HCEC 1CT (cell line): ENCODE results near the gene NUAK1.

ENCODE experiments used
- DNase-seq: peaks from one replicate; pipeline ENCODE4 v3.0.0-alpha.2; 2017

NUAK1 gene

DNA sequence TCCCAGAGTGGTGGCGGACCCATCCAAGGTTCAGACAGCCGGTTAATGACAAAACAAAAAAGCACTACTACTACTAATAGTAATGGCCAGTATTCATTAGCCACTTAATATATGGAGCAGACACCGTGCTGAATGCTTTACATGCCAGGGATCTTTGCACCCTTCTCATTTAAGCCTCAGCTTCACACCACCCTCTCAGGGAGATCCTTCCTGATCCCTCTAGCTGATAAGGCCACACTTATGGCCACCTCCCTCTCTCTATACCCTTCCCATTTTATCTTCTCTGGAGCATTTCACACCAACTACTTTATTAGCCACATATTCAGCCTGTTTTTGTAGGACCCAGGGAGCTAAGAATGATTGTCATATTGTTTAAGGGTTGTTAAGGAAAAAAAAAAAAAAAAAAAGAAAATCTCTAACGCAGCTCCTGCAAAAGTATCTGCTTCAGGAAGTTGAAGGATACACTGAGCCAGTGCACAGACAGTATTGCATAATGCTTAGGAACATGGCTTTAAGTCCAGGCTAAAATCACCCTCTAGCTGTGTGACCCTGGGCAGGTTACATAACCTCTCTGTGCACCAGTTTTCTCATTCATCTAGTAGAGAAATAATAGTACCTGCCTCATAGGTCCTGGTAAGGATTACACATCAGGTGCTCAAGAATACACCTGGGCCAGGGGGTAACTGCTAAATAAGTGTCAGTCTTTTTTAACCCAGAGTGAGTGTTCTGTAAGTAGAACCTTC lies 29.4 kb downstream of the NUAK1 start:
- DNase-seq: peak; percentile 13

DNA sequence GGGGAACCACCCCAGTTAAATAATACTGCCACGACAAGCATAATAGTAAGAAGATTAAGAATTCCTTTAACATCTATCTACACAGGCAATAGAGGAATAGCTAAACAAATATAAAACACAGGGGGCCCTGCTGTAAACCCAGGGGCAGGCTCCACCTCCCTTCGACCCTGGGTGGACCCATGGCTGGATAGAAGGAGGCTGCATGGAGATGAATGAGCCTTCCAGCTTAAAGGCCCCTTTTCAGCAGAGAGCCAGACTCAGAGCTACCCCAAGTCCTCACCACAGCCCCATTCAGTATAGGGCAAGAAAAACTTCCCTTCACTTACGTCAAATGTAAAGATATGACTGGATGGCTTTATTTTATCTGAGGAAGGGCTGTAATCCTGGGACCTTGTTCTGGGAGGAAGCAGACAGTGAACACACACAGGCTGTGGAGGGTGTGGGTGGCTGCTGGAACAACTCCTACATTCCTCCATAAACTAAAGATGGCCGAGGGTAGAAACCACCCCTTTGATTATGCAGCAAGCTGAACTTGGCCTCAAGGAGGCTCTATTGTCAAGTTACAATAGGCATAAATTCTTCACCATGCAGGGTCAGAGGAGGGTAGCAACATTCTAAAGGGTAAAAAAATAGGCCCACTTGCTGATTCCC lies 30.4 kb downstream of the NUAK1 start:
- DNase-seq: peak; percentile 7

DNA sequence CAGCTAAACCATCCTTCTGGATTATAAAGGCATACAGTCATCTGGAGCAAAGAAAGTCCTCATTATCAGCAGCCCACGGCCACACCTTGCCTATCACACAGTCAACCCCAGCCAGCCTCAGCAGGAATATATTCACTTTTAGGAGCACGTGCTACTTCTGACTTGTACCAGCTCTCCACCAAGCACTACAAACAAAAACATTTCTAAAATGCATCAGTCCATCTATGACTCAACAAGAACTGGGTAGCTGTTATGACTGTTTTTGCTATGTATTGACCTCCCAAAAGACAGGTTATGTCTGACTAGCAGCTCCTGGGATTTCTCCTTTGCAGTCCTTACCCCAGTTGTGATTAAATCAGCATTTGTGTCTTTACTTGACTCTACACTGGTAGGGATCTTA lies 31.2 kb downstream of the NUAK1 start:
- DNase-seq: peak; percentile 42

DNA sequence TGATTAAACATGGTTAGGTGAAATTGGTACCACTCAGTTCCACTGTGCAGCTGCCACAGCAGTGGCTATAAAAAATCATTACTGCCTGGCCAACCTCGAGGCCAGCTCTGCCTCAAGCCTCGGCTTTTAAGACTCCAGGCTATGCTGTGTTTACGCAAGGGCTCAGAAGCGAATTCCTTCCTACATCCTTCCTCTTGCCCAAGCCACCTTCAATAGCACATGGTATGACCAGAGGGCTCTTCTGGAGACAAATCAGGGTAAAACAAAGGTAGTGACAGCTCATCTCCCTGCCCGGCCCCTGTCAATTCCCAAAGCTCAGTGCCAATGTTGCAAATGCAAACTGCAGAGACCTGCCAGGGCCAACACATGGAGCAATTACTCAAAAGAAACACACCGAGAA lies 31.9 kb downstream of the NUAK1 start:
- peak; percentile 34 for DNase-seq

DNA sequence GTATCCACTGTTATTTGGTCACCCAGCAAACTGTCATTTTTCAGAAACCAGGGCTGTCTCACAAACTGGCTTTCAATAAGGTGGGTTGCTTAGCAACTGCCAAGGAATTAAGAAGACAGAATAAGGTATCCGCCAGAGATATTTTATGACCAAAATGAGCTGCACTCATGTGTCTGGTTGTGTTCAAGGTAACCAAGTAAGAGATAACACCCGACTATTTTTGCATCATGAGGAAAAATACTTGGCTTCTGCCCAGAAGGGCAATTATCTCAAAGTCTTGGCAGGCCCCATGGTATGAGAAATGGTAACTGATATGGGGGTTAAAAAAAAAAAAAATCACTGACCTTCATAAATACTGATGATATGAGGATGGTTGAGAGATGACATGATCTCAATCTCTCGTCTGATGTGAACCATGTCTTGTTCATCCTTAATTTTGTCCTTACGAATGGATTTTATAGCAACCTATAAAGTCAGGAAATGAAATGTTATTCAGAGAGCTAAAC lies 32.6 kb downstream of the NUAK1 start:
- DNase-seq: no peak

DNA sequence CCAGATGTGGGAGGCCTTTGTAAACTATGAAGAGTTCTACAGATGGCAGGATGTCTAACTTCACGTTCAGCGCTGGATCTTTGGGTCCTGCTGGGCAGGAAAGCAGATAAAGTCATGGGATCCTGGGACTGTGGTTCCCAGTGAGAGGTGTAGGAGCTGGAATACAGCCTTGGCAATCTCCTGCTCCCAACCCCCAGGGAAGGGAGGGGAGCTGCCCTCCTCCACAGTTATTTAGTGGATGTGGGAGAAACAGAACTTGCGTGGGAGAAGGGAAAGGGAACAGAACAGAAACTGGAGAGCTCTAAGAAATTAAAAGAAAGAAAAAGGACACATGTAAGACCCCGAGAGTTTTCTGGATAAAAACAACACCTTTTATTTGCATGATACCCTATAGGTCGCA lies 37.0 kb downstream of the NUAK1 start:
- DNase-seq: no peak

DNA sequence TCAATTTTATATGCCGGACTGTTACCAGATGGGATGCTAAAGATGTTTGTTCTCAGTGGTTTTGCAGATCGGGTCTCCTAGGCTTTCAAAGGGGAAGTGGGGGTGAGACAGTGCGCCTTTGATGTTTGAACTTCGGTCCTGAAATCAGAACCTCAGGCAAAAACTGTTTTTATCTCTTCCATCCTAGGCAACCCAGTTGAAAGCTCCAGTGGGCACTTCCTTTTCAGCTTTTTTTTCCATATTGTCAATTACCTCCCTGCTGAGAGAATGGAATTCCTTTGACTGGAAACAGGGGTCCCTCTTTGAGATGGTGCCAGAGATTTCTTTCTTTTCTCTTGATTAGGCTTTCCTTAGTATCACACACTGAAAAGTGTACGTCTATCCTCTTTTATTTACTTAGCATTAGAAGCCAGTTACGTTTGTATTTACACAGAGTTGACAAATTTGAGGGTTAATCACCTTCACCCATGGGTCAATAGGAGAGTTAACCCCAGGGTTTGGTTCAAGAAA lies 40.0 kb downstream of the NUAK1 start:
- no peak for DNase-seq

DNA sequence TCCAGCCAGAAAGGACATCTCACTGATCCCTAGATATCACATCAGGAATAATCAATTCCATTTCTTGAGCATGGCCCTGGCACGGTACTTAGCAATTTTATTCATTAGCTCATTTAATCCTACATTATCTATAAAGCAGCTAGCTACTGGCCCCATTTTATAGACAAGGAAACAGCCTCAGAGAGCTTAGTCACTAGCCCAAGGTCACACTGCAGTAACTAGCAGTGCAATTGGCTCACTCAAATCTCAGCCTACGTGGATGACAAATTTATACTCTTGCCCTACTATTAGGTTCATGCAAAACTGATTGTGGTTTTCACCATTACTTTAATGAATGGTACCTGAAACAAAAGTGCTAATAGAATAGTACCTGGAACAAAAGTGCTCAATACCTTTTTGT lies 41.7 kb downstream of the NUAK1 start:
- no peak for DNase-seq

DNA sequence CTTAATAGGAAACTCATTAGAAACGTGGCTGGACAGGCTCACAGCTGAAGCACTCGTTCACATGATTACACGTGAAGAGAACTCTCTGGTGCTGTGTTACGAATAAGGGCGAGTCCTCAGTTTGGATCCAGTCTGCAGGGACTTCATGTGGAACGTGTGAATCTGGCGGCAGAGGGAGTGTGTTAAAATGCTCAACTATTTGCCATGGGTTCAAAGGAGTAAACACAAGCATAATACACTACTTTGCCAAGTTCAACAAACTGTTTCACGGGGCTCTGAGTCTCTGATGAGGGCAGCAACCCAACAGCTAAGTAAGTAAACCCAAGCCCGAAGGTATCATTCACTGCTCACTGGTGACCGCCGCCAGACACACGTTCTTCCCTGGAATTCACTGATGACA lies 42.4 kb downstream of the NUAK1 start:
- DNase-seq: no peak

DNA sequence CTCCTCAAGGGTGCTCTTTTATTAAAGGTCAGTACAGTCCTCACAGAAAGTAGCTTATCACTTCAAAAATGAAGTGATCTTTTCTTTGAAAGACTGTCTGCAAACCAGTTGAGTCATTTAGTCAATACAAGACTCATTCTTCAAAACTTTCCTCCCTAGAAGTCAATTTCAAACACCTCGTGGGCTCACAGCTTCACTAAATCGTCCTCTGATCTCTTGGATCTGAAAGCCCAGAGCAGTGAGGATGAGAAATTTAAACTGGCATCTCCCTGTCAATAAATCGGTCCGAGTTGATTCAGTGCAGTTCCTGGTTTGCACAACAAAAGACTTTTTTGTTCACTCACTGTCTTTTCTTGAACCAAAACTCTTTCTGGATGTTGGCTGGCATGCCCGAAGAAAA lies 44.5 kb downstream of the NUAK1 start:
- DNase-seq: no peak

DNA sequence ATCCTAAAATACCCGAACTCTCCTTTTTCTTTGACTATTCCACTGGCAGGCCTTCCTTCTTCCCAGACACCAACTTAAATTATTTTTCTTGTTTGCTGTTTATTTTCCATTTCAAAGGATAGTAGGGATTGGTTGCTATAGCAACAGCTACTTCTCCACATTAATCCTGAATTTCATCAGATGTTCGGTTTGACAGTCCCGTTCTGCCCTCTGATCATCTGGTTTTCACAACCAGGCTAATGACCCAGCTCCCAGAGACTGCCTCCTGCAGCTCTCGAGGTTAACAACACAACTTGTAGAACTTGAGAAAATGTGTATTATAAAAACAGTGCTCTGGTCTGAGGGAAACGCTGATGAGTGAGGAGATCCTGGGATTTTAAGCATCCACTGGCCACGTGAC lies 45.5 kb downstream of the NUAK1 start:
- no peak for DNase-seq

DNA sequence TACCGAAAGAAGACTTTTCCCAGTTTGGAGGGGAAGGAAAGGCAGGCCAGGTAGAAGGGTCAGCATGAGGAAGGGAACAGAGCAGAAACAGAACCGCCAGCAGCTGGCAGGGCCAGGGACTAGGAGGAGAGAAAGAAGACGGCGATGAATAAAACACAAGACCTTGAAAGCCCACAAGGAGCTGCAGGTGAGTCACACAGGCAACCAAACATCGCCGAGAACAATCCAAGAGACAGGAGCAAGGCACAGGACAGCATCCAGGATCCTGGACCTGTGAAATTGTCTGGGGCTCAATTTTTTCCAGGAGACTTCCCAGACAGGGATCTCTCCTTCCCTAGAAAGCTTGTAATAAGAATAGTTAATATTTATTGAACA lies 47.3 kb downstream of the NUAK1 start:
- no peak for DNase-seq

DNA sequence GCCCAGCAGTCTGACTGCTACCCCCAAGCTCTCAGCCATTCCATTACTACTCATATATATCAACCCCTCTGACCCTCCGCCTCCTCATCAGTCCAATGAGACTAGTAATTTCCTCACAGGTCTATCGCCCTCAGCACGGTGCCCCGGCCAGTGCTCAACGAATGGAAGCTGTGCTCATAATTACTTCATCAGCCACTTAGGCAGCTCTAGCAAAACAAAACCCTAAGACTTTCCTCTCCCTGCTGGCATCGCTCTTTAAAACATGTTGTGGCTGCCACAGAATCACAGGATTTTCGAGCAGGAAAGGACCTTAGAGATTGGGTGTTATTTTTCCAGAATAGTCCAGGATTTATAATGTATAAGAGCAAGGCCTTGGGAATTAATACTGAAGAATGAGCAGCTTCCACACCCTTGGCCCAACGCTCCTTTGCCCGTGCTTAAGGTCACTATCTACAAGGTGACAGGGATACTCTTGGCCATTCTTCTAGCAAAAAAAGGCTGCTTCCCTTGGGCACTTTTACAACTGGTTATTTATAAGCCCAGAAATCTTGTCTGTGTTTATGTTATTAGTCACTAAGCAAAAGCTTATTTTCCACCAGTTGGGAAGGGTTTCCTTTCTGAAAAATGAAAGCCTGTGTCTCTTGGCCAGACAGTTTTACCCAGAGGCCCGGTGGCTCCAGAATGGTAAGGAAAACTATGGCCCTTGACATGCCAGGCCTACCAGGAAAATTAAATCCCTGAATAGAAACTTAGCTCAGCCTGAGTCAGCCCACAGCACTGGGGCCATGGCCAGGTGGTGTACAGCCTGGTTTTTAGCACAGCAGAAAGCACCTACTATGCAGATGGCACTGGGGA lies 47.9 kb downstream of the NUAK1 start:
- peak; percentile 56 for DNase-seq

DNA sequence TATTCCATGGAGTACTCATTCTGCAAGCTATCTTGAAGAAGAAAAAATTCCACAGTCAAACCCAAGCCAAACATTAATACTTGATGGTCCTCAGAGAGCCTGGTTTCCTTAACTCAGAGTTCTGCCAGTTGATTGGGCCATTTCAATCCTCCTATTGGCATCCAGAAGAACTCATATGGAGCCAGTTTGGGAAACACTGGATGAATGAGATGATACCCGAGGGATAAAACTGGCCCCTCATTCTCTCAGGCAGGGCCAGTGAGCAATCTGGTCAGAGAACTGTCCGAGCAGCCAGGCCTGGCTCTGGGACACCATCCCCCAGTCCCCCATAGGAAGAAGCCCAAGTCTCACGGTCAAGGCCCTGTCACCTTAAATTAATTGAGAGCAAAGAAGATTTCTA lies 48.8 kb downstream of the NUAK1 start:
- DNase-seq: no peak

DNA sequence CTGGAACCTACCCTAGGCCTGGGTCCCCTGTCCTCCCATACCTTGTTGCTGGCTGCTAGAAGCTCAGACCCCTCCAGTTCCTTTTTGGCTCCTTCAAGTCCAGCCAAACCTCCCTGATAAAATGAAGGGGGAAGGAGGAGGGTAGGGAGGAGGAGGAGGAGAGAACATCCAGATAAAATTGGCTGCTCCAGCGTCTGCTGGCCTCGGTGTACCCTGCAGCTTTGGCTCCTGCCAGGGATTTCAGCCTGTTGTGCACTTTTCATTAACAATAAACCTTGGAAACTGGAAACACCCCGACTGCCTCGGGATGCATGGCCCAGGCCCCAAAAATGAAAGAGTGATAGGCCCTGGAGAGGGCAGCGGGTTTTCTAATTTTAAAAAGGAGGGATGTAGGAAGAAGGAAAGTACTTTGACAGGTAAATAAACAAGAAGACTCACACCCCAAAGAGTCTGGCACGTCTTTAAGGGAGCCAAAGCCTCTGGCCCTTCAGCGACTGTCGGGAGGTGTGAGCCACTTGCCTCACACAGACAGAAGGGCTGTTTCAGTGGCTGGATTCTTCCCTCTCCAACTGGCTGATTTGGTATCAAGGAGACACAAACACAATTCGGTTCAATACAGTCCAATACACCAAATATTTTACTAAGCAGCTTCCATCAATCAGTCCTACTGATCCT lies 49.8 kb downstream of the NUAK1 start:
- DNase-seq: no peak

DNA sequence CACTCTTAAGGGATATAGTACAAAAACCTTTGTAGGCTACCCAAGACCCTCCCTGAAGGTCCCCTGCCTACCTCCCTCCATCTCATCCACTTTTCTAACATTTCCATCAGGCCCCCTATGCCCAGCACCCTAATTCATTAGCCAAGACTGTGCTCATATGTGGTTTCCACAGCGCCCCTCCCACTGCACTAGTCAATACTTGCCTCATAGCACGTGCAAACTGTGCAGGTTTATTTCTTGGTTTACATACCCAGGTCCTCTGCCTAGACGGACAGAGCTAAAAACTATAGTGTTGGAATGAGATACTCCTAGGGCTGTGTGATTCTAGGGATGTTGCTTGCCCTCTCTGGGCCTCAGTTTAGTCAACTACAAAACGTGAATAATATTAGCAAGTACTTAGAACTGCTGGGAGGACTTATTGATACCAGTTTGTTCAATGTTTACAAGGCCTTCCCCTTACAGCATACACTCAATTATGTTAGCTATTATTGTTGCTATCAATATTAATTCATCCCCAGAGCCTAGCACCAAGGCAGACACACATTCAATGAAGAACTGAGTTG lies 50.4 kb downstream of the NUAK1 start:
- DNase-seq: no peak

DNA sequence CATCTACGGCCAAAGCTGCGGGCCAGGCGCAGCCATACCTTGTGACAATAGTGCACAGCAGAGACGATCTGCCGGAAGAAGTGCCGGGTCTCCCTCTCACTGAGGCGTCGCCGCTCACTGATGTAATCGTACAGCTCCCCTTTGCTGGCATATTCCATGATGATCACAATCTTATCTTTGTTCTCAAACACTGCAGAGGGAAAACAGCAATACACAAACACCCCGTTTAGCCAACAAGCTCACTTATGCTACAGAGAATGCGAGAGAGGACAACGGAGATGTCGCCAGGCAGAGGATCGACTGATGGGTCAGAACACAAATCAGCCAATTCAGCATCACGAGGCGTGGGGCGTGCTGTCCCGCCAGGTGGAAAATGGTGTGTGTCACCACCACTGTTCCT lies 52.1 kb downstream of the NUAK1 start:
- DNase-seq: no peak

DNA sequence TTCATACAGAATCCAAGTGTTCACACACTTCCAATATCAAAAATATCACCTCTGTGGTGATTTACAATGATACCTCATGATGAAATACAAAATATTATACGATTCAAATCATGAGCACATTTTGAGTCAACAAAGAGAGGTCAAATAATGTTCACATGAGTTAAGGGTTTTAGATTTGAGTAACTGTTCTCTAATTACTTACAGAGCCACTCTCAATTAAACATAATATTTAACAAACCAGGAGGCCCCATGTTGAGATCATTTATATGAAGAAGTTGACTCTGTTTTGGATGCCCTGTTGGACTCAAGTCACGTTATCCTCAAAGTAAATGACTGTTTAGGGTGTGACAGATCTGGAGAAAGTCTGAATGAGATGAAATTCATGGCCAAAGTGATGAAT lies 53.5 kb downstream of the NUAK1 start:
- no peak for DNase-seq

DNA sequence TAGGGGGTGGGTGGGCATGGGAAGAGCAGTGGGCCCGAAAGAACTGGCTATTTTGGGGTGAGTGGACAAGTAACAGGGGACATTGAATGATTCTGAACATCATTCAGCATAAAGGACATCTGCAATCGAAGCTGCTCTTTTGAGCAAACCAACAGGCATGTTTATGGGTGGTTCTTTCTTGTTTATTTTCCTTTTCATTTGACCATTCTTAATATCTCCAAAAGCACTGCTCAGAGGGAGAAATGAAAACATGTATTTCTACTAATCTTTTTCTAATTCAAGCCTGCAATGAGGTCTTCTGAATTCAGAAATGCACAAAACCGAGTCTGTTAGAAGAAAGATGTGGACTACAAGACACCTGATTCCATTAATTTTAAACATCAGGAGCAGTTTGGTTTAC lies 54.0 kb downstream of the NUAK1 start:
- DNase-seq: no peak

DNA sequence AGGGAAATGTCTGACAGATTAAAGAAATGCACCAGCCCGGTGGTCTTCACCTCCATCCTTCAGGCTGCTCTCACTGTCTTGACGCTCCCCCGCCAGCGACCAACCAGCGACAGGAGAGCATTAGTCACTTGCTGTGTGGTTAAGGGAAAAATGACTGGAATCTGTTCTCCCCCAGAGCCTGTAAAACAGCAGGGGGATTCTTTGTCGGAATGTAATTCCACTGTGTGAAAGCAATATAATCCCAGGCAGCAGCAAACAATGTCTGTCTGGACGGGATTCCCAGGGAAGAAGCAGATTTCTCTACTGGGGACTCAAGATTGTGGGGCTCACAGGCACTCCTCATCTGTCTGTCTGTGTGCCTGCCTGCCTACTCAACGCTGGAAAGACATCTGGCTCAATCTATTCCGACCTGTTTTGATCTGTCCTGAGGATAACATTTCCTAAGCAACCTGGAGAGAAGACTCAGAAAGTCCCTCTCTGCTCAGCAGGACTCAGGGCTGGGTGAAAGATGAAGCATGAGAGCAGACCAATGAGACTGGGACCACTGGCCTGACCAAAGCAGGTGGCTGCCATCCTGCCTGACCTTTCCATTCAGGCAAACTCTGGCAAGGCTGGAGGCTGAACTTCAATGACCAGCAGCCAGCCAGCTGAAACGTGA lies 54.6 kb downstream of the NUAK1 start:
- DNase-seq: peak; percentile 71

DNA sequence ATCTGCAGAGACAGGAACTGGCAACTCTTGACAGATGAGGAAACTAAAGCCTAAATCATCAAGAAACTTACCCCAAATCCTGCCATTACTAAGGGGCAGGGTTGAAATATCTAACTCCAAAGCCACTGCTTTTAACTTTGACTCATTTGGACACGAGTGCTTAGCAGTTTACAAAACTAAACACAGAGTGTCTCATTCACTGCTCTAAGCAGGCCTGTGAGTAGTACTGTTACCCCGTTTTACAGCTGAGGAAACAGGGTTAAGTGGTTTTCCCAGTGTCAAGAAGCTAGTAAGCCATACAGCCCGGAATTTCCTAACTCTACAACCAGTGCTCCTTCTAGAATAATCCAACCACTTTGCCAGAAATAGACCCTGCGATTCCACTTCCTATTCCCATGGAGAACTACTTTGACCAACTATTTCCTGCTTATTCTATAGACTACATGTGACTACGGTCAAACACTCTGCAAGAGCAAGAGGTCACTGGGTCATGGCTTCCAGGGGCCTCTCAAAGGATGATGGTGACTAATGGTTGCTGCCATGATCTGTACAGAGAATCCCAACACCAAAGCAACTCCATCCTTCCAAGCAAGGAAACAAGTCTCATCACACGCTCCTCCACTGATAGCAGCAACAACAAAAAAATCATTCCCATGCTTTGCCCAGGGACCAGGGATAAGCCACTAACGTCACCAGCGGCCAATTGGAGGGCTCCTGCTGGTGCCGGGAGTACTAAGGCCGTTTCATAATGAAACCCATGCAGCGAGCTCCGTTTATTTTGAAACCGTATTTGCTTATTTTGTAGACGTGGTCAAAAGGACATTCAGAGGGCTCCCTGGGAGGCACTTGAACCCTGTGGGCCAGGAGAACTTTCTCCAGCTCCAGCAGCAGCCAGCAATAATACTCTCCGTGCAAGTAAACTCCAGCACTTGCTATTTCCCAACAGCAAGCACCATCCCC lies 56.3 kb downstream of the NUAK1 start:
- peak; percentile 72 for DNase-seq
